B cell (primary cell): ENCODE measurements around the gene S1PR3.

Experiments
- EZH2 ChIP-seq: IDR thresholded peaks from 2 replicates; pipeline ENCODE4 v1.6.1; 2012; ENCODE audit warnings: borderline replicate concordance, low read depth, mild to moderate bottlenecking, moderate library complexity, low read length; ENCODE audit not compliant: insufficient read depth, poor library complexity, severe bottlenecking
- TF ChIP-seq, protein P1 (sequence below): fragments of 200-600 bp; IDR thresholded peaks from one replicate; pipeline ENCODE4 v1.8.0; 2022; ENCODE audit warnings: antibody characterized with exemption, mild to moderate bottlenecking

DNA sequence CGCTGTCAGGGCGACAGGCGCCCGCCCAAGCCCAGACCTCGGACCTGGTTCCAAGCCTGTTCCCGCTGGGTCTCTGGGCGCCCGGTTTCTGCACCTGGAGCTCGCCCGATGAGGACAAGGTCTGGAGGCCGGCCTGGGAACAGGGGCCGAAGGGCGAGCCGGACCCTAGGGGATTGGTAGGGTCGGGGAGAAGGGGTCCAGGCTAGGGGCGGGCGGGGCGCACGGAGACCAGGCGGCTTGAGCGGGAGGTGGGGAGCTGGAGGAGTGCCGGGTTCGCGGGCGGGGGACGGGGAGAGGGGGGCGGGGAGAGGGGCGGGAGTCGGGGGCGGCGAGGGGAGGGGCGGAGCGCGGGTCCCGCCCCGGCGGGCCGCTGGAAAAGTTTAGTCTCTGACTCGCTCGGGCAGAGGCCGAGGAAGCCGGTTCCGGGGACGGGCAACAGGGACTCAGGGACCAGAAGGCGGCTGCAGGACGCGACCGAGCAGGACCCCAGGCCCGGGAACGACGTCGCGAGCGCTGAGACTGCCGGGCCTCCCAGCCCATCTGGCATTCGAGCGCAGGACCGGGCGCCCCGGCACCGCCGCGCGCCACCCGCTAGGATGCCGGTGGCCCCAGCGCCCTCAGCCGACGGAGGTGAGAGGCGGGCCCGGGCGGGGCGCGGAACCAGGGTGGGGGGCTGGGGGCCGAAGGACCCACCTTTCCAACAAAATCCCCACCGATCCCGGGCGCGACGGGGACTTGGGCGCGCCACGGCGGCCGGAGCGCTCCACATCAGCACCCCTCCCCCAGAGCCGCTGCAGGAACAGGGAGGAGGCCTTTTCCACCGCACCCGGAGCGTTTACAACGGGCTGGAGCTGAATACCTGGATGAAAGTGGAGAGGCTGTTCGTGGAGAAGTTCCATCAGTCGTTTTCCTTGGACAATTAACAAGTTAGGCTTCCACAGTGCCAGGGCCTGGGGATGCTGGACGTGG lies at the start of gene S1PR3:
- TF ChIP-seq, protein P1, sequence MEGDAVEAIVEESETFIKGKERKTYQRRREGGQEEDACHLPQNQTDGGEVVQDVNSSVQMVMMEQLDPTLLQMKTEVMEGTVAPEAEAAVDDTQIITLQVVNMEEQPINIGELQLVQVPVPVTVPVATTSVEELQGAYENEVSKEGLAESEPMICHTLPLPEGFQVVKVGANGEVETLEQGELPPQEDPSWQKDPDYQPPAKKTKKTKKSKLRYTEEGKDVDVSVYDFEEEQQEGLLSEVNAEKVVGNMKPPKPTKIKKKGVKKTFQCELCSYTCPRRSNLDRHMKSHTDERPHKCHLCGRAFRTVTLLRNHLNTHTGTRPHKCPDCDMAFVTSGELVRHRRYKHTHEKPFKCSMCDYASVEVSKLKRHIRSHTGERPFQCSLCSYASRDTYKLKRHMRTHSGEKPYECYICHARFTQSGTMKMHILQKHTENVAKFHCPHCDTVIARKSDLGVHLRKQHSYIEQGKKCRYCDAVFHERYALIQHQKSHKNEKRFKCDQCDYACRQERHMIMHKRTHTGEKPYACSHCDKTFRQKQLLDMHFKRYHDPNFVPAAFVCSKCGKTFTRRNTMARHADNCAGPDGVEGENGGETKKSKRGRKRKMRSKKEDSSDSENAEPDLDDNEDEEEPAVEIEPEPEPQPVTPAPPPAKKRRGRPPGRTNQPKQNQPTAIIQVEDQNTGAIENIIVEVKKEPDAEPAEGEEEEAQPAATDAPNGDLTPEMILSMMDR = no peak
- TF ChIP-seq EZH2 = no peak
